GM18502 (cell line): ENCODE measurements around the gene DMP1.
"Not testable (repeated sequence)": the region's sequence is repeated elsewhere in the genome, so short reads cannot be mapped to it uniquely, and the experiment has no call there.

Experiments used
- ATAC-seq: cut with Tn5 transposase; IDR thresholded peaks from one replicate; pipeline ENCODE4 v1.9.1; 2021; ENCODE audit warnings: mild to moderate bottlenecking; ENCODE audit not compliant: unreplicated experiment, poor library complexity

The DMP1 gene

GRCh38 chr4:87679449-87680169 is 29.5 kb downstream of the DMP1 start:
- ATAC-seq: no peak

- no peak for ATAC-seq
These were observed 30.2 kb downstream of the DMP1 start for GRCh38 chr4:87680271-87680670.

DNA sequence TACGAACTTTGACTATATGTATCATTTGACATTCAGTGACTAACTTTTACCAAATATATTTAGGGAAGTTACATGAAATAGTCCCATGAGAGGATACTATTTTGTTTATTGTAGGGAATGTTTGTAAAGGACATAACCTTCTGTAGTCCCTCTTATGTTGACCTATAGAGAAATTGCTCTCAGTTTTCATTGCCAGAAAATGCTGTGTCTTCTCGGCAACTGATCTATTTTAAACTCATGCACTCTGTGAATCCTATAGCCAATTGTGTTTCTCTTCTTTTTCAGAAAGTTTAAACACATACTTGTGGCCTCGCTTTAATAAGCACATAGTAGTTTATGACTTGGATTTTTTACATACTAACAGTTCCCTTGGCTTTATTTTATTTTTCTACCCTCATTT is 38.2 kb downstream of the DMP1 start:
- ATAC-seq: no peak

DNA sequence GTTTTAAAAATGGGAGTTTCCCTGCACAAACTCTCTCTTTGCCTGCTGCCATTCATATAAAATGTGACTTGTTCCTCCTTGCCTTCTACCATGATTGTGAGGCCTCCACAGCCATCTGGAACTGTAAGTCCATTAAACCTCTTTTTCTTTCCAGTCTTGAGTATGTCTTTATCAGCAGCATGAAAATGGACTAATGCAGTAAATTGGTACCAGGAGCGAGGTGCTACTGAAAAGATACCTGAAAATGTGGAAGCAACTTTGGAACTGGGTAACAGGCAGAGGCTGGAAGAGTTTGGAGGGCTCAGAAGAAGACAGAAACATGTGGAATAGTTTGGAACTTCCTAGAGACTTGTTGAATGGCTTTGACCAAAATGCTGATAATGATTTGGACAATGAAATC is 40.9 kb downstream of the DMP1 start:
- not testable (repeated sequence) for ATAC-seq

- ATAC-seq: not testable (repeated sequence)
These were observed 42.0 kb downstream of the DMP1 start for GRCh38 chr4:87692060-87692459.

- no peak for ATAC-seq
These were observed 47.2 kb downstream of the DMP1 start for GRCh38 chr4:87697272-87697671.

DNA sequence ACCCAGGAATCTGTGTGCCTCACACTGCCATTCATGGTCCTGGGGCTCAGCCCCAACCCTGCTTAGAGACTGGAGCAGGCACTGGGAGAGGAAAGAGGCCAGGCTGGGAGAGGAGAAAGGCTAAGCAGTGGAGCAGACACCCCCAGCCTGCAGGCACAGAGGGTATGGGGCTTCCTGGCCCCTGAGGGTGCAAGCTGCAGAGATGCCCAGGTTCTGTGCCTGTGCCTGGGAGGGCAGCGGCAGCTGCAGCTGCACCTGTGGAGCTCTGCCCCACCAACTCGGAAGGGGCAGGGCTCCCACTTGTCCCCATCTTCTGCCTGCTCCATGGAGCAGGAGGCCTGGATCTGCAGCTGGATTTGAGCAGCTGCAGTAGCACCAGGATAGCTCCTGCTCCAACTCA is 47.9 kb downstream of the DMP1 start:
- no peak for ATAC-seq

DNA sequence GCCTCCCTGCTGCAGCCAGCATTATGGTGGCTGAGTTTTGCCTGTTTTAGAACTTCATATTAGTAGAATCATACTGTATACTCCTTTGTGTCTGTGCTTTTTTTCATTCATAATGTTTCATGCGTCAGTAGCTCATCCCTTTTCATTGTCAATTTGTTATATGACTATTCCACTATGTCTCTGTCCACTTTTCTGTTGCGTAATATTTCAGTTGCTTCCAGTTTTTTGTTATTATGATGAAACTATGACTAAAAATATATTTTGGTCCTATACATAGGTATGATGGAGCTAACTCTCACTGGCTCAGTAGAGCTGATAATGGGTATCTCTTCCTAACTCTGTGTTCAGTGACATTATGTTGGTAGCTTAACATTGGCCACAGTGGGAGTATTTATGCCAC is 48.3 kb downstream of the DMP1 start:
- ATAC-seq: no peak

DNA sequence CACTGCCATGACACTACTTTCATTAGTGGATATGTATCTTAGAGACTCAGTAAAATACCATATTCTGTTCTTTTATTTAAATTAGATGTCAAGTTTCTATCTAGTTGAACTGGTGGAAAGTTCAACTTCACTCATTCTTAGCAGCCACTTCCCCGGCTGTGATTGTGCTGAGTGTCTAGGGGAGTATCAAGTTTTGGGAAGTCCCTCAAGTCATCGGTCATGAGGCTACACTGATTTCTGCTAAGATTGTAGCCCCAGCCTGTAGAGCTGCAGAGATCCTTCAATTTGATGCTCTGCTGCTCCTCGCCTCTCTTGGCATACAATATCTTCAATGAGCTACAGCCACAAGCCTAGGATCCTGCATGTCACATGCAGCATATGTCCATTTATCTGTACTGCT is 53.9 kb downstream of the DMP1 start:
- ATAC-seq: no peak

DNA sequence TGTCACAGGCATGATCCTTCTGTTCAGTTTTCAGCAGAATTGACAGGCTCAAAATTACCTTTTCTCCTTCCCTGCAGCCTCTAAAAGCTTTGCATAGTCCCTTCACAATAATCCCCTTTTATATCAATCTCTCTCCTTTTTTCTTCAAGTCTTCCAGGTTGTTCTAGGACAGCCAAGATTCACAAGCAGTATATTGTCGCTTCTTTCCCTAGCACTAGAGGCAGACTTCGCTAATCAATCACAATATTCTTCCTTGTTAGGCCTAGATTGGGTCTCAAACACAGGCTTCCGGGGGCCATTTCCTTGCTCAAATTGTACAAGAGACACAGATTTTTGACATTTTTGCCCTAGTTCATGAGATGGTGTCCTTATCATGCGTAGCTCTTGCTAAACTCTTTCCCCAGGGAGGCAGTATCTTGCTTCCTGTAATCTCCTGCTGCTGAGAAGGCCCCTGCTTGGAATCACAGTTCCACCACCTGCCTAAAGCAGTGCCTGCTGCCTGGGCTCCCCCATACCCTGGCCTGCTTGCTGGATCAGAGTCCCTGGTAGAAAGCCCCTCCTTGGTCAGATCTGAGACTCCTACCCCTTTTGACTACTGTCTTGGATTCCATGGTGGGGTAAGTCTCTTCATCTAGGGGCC is 57.3 kb downstream of the DMP1 start:
- ATAC-seq: no peak
